ENCODE results near the gene CDH12.
A peak's percentile ranks its signal among the peaks of the same experiment; 100 is the strongest.

The CDH12 gene

GRCh38 chr5:22471154-22471553, 382.0 kb downstream of the CDH12 start:
- no peak overlapping the region for H2BK120ac ChIP-seq (ENCODE audit: insufficient read depth, low read length, poor library complexity)
- H3K79me1 ChIP-seq (ENCODE audit: low read length), result no peaks in the 10 kb centered on the region
- DNase-seq, result no peak
- no peak overlapping the region for H3K4ac ChIP-seq (ENCODE audit: low read depth, low read length)
- H3K27ac ChIP-seq (ENCODE audit: low read depth, low read length), result no peak overlapping the region
- no peak overlapping the region for H3K9ac ChIP-seq (ENCODE audit: low read length)
- H3K4me1 ChIP-seq (ENCODE audit: control insufficient read depth in 1 of 2, insufficient read depth in 2 of 2, low read length in 2 of 2), result no peaks in the 10 kb centered on the region
- no peaks in the 10 kb centered on the region for H3K9me3 ChIP-seq (ENCODE audit: insufficient read depth, low read depth, low read length)
- H3K23ac ChIP-seq (ENCODE audit: low read length), result no peak overlapping the region
- no peaks in the 10 kb centered on the region for H3K27me3 ChIP-seq (ENCODE audit: insufficient read depth, low read length)
- H3K36me3 ChIP-seq (ENCODE audit: control insufficient read depth in 1 of 2, insufficient read depth in 2 of 2, low read length in 2 of 2), result no peaks in the 10 kb centered on the region
- H4K12ac ChIP-seq (ENCODE audit: low read depth, low read length), result no peak overlapping the region
- H2BK5ac ChIP-seq (ENCODE audit: low read depth, low read length, poor library complexity), result no peak overlapping the region
- H4K8ac ChIP-seq (ENCODE audit: low read depth, low read length), result no peak overlapping the region
- H2AFZ ChIP-seq (ENCODE audit: insufficient read depth, low read length, poor library complexity), result no peak overlapping the region
- no peak overlapping the region for H4K91ac ChIP-seq (ENCODE audit: low read depth, low read length)
- no peaks in the 10 kb centered on the region for H3K79me2 ChIP-seq (ENCODE audit: control insufficient read depth, insufficient read depth, low read length, poor library complexity)
- H3K4me3 ChIP-seq (ENCODE audit: low read depth, low read length), result no peak overlapping the region
- H3K14ac ChIP-seq (ENCODE audit: low read length), result no peak overlapping the region
- no peak overlapping the region for H2AK5ac ChIP-seq (ENCODE audit: low read length)
- WGBS (ENCODE audit: extremely low coverage, insufficient coverage, insufficient read length), result no CpG with 5 or more reads among the region's 2 CpGs
- no peak overlapping the region for H3K4me2 ChIP-seq (ENCODE audit: low read length)
- no peak overlapping the region for H2BK12ac ChIP-seq (ENCODE audit: low read length)
- H3K18ac ChIP-seq (ENCODE audit: low read length), result no peak overlapping the region

GRCh38 chr5:22470408-22470807, 382.7 kb downstream of the CDH12 start:
- H4K91ac ChIP-seq (ENCODE audit: low read depth, low read length), result no peak overlapping the region
- no peak overlapping the region for H2AFZ ChIP-seq (ENCODE audit: insufficient read depth, low read length, poor library complexity)
- H3K9ac ChIP-seq (ENCODE audit: low read length), result no peak overlapping the region
- H3K4me1 ChIP-seq (ENCODE audit: control insufficient read depth in 1 of 2, insufficient read depth in 2 of 2, low read length in 2 of 2), result no peaks in the 10 kb centered on the region
- H3K4ac ChIP-seq (ENCODE audit: low read depth, low read length), result no peak overlapping the region
- no peak overlapping the region for H2BK5ac ChIP-seq (ENCODE audit: low read depth, low read length, poor library complexity)
- H3K27me3 ChIP-seq (ENCODE audit: insufficient read depth, low read length), result no peaks in the 10 kb centered on the region
- no peak overlapping the region for H3K18ac ChIP-seq (ENCODE audit: low read length)
- no peaks in the 10 kb centered on the region for H3K9me3 ChIP-seq (ENCODE audit: insufficient read depth, low read depth, low read length)
- H3K79me1 ChIP-seq (ENCODE audit: low read length), result no peaks in the 10 kb centered on the region
- no peak overlapping the region for H3K4me2 ChIP-seq (ENCODE audit: low read length)
- no peak overlapping the region for H2BK12ac ChIP-seq (ENCODE audit: low read length)
- DNase-seq, result peak in 1 of 2 donors; percentile 28
- no peak overlapping the region for H3K4me3 ChIP-seq (ENCODE audit: low read depth, low read length)
- H3K27ac ChIP-seq (ENCODE audit: low read depth, low read length), result no peak overlapping the region
- no peak overlapping the region for H4K12ac ChIP-seq (ENCODE audit: low read depth, low read length)
- no peak overlapping the region for H3K14ac ChIP-seq (ENCODE audit: low read length)
- no CpG with 5 or more reads among the region's 3 CpGs for WGBS (ENCODE audit: extremely low coverage, insufficient coverage, insufficient read length)
- no peaks in the 10 kb centered on the region for H3K36me3 ChIP-seq (ENCODE audit: control insufficient read depth in 1 of 2, insufficient read depth in 2 of 2, low read length in 2 of 2)
- no peak overlapping the region for H4K8ac ChIP-seq (ENCODE audit: low read depth, low read length)
- no peak overlapping the region for H3K23ac ChIP-seq (ENCODE audit: low read length)
- no peaks in the 10 kb centered on the region for H3K79me2 ChIP-seq (ENCODE audit: control insufficient read depth, insufficient read depth, low read length, poor library complexity)
- H2AK5ac ChIP-seq (ENCODE audit: low read length), result no peak overlapping the region
- H2BK120ac ChIP-seq (ENCODE audit: insufficient read depth, low read length, poor library complexity), result no peak overlapping the region

GRCh38 chr5:22465616-22466015, 387.5 kb downstream of the CDH12 start:
- H3K79me2 ChIP-seq (ENCODE audit: control insufficient read depth, insufficient read depth, low read length, poor library complexity), result no peaks in the 10 kb centered on the region
- no peak overlapping the region for H3K18ac ChIP-seq (ENCODE audit: low read length)
- H4K91ac ChIP-seq (ENCODE audit: low read depth, low read length), result no peak overlapping the region
- H3K23ac ChIP-seq (ENCODE audit: low read length), result no peak overlapping the region
- H3K79me1 ChIP-seq (ENCODE audit: low read length), result no peaks in the 10 kb centered on the region
- H3K27me3 ChIP-seq (ENCODE audit: insufficient read depth, low read length), result no peaks in the 10 kb centered on the region
- no peak for DNase-seq
- H3K4me1 ChIP-seq (ENCODE audit: control insufficient read depth in 1 of 2, insufficient read depth in 2 of 2, low read length in 2 of 2), result no peaks in the 10 kb centered on the region
- H2BK5ac ChIP-seq (ENCODE audit: low read depth, low read length, poor library complexity), result no peak overlapping the region
- no peak overlapping the region for H3K27ac ChIP-seq (ENCODE audit: low read depth, low read length)
- no peak overlapping the region for H3K4me3 ChIP-seq (ENCODE audit: low read depth, low read length)
- H3K9ac ChIP-seq (ENCODE audit: low read length), result no peak overlapping the region
- H2AK5ac ChIP-seq (ENCODE audit: low read length), result no peak overlapping the region
- no peak overlapping the region for H3K4me2 ChIP-seq (ENCODE audit: low read length)
- H3K14ac ChIP-seq (ENCODE audit: low read length), result no peak overlapping the region
- no peak overlapping the region for H4K12ac ChIP-seq (ENCODE audit: low read depth, low read length)
- no peak overlapping the region for H3K4ac ChIP-seq (ENCODE audit: low read depth, low read length)
- H4K8ac ChIP-seq (ENCODE audit: low read depth, low read length), result no peak overlapping the region
- H2AFZ ChIP-seq (ENCODE audit: insufficient read depth, low read length, poor library complexity), result no peak overlapping the region
- no peak overlapping the region for H2BK120ac ChIP-seq (ENCODE audit: insufficient read depth, low read length, poor library complexity)
- H3K36me3 ChIP-seq (ENCODE audit: control insufficient read depth in 1 of 2, insufficient read depth in 2 of 2, low read length in 2 of 2), result no peaks in the 10 kb centered on the region
- no peak overlapping the region for H2BK12ac ChIP-seq (ENCODE audit: low read length)
- H3K9me3 ChIP-seq (ENCODE audit: insufficient read depth, low read depth, low read length), result no peaks in the 10 kb centered on the region
- WGBS (ENCODE audit: extremely low coverage, insufficient coverage, insufficient read length), result no CpG with 5 or more reads among the region's 1 CpG

- Histone ChIP-seq H2BK12ac (ENCODE audit: low read length) (no peak overlapping the region), H4K91ac (ENCODE audit: low read depth, low read length) (no peak overlapping the region), H2BK120ac (ENCODE audit: insufficient read depth, low read length, poor library complexity) (no peak overlapping the region), H3K36me3 (ENCODE audit: control insufficient read depth in 1 of 2, insufficient read depth in 2 of 2, low read length in 2 of 2) (no peaks in the 10 kb centered on the region), H3K9me3 (ENCODE audit: insufficient read depth, low read depth, low read length) (no peaks in the 10 kb centered on the region), H4K12ac (ENCODE audit: low read depth, low read length) (no peak overlapping the region), H3K79me2 (ENCODE audit: control insufficient read depth, insufficient read depth, low read length, poor library complexity) (no peaks in the 10 kb centered on the region), H3K4me2 (ENCODE audit: low read length) (no peak overlapping the region), H2AFZ (ENCODE audit: insufficient read depth, low read length, poor library complexity) (no peak overlapping the region), H2BK5ac (ENCODE audit: low read depth, low read length, poor library complexity) (no peak overlapping the region), H3K14ac (ENCODE audit: low read length) (no peak overlapping the region), H2AK5ac (ENCODE audit: low read length) (no peak overlapping the region), H3K27ac (ENCODE audit: low read depth, low read length) (no peak overlapping the region), H3K9ac (ENCODE audit: low read length) (no peak overlapping the region), H3K4me1 (ENCODE audit: control insufficient read depth in 1 of 2, insufficient read depth in 2 of 2, low read length in 2 of 2) (no peaks in the 10 kb centered on the region), H3K4ac (ENCODE audit: low read depth, low read length) (no peak overlapping the region), H3K4me3 (ENCODE audit: low read depth, low read length) (no peak overlapping the region), H3K18ac (ENCODE audit: low read length) (no peak overlapping the region), H3K23ac (ENCODE audit: low read length) (no peak overlapping the region), H4K8ac (ENCODE audit: low read depth, low read length) (no peak overlapping the region), H3K27me3 (ENCODE audit: insufficient read depth, low read length) (no peaks in the 10 kb centered on the region), H3K79me1 (ENCODE audit: low read length) (no peaks in the 10 kb centered on the region)
- peak in 1 of 2 donors; percentile 25 for DNase-seq
- no CpG with 5 or more reads among the region's 3 CpGs for WGBS (ENCODE audit: extremely low coverage, insufficient coverage, insufficient read length)
Measured at GRCh38 chr5:22465177-22465576, 388.0 kb downstream of the CDH12 start.

Measured in trophoblast cell (in vitro differentiated cells and primary cell).